GM12873 (cell line): Measurements from ENCODE around the gene NR2E1.

ENCODE experiments used
- TF ChIP-seq, protein P1 (sequence below): IDR thresholded peaks from 2 replicates; pipeline ENCODE4 v1.5.1; 2012; ENCODE audit warnings: low read depth, mild to moderate bottlenecking, moderate library complexity, low read length, control low read depth; ENCODE audit not compliant: insufficient read depth; ENCODE audit errors: missing control alignments

The NR2E1 gene

DNA sequence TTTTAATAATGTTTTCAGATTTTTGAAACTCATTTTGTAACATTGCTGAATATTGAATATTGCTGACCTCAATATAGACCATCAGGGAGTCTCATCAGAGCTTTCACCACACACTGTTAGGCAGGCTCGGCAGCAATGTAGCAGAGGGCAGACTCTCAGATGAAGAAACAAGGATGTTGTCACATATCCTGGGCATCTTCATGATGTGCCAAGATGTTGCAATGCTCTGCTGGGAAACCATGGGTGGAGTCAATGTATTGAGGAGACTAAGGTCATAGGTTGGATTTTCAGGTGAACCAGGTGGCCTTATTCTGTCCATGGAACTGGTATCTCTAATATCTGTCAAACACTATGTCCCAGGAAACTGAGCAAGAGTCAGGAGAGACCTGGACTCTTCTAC lies 27.3 kb downstream of the NR2E1 start:
- TF ChIP-seq, protein P1, sequence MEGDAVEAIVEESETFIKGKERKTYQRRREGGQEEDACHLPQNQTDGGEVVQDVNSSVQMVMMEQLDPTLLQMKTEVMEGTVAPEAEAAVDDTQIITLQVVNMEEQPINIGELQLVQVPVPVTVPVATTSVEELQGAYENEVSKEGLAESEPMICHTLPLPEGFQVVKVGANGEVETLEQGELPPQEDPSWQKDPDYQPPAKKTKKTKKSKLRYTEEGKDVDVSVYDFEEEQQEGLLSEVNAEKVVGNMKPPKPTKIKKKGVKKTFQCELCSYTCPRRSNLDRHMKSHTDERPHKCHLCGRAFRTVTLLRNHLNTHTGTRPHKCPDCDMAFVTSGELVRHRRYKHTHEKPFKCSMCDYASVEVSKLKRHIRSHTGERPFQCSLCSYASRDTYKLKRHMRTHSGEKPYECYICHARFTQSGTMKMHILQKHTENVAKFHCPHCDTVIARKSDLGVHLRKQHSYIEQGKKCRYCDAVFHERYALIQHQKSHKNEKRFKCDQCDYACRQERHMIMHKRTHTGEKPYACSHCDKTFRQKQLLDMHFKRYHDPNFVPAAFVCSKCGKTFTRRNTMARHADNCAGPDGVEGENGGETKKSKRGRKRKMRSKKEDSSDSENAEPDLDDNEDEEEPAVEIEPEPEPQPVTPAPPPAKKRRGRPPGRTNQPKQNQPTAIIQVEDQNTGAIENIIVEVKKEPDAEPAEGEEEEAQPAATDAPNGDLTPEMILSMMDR, result no peak

DNA sequence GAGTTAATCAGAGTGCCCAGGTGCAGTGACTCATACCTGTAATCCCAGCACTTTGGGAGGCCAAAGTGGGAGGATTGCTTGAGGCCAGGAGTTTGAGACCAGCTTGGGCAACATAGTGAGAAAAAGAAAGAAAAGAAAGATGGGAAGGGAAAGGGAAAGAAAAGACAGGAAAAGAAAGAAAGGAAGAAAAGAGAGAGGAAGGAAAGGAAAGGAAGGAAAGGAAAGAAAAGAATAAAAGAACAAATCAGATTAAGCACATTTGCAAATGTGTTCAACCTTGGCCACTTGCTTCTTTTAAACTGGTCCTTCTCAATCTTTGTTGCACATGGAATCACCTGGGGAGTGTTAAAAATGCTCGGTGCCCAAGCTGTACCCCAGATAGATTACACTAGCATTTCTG lies 28.0 kb downstream of the NR2E1 start:
- TF ChIP-seq, protein P1, result no peak

DNA sequence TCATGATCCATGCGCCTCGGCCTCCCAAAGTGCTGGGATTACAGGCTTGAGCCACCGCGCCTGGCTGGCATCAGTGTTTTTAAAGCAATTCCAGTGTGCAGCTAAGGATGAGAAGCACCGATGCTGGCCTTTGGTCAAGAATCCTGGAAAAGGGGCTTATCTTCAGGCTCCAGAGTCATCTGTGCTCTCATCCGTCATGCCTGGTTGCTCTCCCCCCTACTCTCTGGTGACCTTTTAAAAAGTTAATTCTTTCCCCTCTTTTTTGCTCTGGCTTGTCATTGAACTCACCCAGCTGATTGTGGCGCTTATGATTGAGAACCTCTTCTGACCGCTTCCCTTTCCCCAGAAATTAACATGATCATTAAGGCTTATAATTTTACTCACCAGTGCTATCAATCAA lies 28.7 kb downstream of the NR2E1 start:
- TF ChIP-seq, protein P1, result no peak

DNA sequence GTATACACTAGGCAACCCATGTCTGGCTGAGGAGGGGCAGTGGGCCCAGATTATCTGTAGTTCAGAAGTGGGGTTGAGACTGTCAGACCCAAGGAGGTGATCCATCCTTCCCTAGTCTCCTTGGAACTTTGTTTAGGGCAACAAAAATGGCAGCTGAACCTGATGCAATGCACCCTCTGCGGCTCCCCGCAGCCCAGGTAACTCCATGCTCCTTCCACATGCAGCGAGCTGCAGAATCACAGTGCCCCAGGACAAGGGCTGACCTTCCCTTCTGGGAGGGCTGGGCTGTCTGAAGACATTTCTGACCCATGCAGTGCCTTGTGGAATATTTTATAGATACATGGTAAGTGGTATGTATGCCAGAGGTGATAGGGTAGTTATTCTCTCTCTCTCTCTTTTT lies 29.4 kb downstream of the NR2E1 start:
- TF ChIP-seq, protein P1, result no peak

DNA sequence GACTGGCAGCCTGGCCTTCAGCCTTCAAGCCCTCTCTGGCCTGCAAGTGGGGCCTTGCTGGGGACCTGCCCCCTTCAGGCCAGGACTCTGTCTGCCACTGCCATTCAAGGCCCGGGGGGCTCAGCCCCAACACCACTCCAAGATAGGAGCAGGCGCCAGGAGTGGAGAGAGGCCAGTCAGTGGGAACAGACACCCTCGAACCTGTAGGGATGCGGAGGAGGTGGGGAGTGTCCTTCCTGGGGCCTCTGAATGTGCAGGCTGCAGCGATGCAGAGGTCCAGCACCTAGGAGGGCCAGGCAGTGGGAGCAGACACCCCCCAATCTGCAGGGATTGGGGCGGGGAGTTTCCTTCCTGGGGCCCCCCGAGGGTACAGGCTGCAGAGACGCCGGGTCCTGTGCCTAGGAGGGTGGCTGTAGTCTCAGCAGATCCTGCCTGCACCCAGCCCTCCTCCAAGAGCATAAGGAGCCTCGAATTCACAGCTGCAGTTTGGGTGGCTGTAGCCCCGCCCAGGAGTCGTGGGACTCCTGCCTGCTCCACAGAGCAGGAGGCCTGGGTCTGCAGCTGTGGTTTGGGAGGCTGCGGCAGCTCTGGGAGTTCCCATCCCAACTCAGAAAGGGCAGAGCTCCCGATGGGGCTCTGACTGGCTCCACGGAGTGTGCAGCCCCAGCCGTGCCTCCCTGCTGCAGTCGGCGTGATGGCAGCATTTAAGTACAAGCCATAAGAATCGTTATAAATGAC lies 33.1 kb downstream of the NR2E1 start:
- TF ChIP-seq, protein P1, result no peak

DNA sequence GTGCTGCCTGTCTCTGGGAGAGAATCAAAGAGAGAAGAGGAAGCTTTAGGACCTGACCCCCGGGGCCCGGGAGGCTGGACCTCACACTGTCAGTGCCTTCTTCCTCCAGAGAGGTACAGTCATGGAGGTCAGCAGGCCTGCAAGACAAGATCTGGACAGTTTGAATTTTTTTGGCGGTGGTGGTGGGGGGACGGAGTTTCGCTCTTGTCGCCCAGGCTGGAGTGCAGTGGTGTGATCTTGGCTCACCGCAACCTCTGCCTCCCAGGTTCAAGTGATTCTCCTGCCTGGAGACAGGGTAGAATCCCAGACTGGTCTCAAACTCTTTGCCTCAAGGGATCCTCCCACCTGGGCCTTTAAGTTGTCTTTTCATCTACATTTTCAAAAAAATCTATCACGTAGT lies 34.4 kb downstream of the NR2E1 start:
- TF ChIP-seq, protein P1, result no peak

DNA sequence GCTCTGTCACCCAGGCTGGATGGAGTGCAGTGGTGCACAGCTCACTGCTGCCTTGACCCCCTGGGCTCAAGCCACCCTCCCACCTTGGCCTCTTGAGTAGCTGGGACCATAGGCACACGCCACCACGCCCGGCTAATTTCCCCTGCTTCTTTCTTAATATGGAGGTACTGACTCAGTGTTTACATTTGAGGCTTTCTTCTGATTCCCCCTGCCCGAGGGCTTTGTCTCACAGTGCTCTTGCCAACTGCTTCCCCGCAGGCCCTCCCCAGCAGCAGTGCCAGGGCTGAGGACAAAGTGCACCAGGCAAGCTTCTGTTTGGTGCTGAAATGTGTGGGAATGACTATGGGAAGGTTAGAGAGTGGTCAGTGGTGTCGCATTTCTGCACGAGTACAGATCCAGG lies 34.8 kb downstream of the NR2E1 start:
- TF ChIP-seq, protein P1, result no peak
